Right kidney (tissue), 9 donors: ENCODE results near the gene PCSK4.
"Not testable (repeated sequence)": the region's sequence is repeated elsewhere in the genome, so short reads cannot be mapped to it uniquely, and the experiment has no call there.

Experiments
- DNase-seq: peaks from one replicate; pipeline ENCODE4 v3.0.0-alpha.2; 2016
- long read RNA-seq, 8 donors: transcript quantifications; one replicate each; lab custom pipeline, GENCODE V29; 2026

PCSK4 gene
- long read RNA-seq, donor 1: 0 reads
- long read RNA-seq, donor 2: 0 reads
- long read RNA-seq, donor 3, partial matches to known transcripts: 0 of 1 reads
- long read RNA-seq, donor 3, other reads (novel, unspliced or antisense): 0 of 1 reads
- long read RNA-seq, donor 4, partial matches to known transcripts: 0 of 1 reads
- long read RNA-seq, donor 4, other reads (novel, unspliced or antisense): 0 of 1 reads
- long read RNA-seq, donor 5: 0 reads
- long read RNA-seq, donor 6: 0 reads
- long read RNA-seq, donor 7: 0 reads
- long read RNA-seq, donor 8: 0 reads

DNA sequence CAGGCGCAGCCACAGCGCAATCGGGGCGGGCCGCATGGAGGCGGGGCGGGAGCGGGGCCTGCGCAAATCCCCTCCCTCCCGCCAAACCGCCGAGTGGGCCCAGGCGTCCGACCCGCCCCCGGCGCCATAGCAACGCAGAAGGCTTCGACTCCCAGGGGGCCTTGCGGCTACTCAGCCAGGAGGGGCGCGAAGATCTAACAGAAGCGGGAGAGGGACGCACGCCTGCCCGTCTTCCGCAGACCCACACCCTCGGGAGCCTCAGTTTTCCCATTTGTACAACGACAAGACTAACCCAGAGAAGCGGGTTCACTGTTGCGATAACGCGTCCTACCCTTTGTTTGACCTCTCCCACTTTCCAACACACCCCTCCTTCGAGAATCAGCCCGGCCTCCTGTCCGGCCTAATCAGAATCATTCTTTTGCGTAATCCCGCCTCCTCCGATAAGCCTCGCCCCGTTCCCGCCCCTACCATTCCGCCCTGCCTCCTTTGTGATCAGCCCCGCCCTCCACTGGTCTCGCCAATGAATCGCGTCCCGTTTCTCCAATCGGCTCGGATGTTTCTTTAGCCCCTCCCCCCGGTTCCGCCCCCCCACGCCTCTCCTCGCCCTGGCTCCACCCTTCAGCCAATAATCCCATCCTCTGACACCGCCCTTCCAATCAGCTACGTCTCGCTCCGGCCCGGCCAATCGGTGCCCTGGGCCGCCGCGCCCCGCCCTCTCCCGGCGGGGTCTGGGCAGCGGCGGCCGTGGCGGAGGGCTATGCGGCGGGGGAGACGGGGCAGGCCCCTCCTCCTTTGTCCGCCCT, at the start of gene PCSK4:
PCSK4 (minus strand) TSS at position 40 of the 803 bp plus-strand sequence; CDS start at position 36, 4 bp downstream.
- peak; percentile 99 for DNase-seq

DNA sequence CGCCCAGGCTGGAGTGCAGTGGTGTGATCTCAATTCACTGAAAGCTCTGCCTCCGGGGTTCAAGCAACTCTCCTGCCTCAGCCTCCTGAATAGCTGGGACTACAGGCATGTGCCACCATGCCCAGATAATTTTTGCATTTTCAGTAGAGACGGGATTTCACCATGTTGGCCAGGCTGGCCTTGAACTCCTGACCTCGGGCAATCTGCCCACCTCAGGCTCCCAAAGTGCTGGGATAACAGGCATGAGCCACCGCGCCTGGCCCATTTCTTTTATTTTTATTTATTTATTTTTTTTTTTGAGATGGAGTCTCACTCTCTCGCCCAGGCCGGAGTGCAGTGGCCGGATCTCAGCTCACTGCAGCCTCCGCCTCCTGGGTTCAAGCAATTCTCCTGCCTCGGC, 49.6 kb upstream of the PCSK4 start:
- not testable (repeated sequence) for DNase-seq

DNA sequence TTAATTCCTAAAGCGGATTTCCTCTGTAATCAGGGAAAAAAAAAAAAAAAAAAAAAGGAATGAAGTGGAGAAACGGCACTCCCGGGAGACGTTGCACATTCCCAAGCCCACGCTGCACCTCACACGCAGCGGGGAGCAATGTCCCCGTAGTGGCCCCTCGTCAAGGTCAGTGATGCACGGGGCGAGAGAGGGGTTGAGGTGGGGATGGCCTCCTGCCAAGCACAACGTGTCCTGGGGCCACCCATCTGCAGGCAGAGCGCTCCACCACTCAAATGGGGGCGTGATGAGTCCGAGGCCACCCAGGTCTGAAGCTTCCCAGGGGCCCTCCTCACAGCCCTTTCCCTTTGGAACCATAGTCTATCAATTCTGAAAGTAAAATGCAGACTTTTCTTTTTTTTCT, 48.8 kb upstream of the PCSK4 start:
- DNase-seq: no peak

DNA sequence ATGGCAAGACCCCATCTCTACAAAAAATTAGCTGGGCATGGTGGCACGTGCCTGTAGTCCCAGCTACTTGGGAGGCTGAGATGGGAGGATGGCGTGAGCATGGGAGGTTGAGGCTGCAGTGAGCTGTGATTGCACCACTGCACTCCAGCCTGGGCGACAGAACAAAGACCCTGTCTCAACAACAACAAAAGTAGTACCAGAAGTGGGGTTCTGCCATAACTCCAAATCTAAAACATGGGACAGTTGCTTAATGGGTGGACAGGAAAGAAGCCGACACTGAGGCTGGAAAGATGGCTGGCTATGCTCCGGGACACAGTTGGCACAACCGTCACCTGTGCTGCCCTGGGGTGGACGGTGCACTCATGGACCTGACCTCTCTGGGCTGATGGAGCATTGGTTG, 45.5 kb upstream of the PCSK4 start:
- not testable (repeated sequence) for DNase-seq

DNA sequence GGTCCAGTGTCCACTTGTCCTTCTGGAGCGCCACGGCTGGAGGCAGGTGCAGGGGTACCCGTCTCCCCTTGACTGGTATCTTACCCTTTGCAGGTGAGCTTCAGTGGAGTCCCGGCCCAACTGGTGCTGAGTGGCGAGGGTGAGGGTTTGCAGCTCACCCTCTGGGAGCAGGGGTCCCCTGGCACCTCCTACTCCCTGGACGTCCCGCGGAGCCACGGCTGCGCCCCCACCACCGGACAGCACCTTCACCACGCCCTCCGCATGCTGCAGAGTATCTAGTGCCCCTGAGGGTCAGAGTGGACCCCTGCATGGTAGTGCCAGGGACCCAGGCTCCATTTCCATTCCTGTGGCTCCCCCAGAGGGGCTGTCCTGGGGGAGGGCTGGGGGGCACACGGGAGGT, 44.8 kb upstream of the PCSK4 start:
- no peak for DNase-seq

DNA sequence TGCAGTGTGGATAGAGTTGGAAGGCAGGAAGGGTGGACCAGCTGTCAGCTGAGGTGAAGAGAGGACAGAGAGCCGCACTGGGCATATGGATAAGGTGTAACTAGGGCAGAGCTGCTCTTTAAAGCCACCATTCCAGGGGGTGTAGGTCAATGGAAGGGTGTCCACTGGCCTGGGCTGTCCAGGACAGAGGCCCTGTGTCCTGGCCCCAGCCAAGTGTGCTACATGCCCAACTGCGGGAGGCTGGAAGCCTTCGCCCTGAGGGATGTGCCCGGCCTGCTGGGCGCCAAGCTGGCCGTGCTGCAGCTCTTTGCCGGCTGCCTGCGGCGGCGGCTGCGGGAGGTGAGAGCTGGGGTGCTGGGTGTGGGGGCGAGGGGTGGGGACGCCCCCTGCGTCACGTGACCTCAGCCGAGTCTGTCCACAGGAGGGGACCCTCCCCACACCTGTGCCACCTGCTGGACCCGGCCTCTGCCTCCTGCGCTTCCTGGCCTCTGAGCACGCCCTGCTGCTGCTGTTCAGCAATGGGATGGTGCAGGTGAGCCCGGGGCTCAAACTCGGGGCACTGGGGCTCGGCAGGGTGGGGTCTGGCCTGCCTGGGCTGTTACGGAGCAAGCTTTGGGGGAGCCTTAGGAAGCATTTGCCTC, 43.5 kb upstream of the PCSK4 start:
- no peak for DNase-seq

DNA sequence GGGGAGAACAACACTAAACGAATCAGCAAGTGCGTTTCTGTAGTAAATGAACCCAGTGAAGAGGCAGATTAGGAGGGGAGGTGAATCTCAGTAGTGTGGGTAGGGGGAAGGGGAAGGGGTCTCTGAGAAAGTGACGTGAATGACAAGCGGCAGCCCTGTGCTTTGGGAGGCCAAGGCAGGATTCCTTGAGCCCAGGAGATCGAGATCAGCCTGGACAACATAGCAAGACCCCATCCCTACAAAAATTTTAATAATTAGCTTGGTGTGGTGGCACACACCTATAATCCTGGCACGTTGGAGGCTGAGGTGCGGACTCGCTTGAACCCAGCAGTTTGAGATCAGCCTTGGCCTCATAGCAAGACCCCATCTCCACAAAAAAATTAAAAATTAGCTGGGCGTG, 41.9 kb upstream of the PCSK4 start:
- DNase-seq: no peak

DNA sequence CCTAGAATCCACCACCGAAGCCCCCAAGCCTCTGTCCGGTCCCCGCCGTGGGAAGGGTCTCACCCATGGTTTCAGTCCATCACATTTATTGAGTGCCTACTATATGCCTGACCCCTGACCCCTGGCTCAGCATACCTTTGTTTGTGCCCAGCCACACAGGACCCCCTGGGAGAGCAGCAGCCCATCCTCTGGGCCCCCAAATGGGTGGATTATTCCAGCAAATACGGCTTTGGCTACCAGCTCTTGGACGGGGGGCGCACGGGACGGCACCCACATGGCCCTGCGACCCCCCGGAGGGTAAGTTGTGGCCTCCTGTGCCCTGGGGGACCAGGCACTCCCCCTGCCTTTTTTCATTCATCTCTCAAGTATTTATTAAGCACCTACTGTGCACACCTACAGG, 41.4 kb upstream of the PCSK4 start:
- no peak for DNase-seq

DNA sequence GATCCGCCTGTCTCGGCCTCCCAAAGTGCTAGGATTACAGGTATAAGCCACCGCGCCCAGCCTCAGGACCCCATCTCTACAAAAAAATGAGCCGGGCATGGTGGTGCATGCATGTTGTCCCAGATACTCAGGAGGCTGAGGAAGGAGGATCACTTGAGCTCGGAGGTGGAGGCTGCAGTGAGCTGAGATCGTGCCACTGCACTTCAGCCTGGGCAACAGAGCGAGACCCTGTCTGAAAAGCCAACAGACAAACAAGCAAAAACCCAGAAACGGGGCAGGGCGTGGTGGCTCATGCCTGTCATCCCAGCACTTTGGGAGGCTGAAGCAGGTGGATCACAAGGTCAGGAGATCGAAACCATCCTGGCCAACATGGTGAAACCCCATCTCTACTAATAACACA, 40.7 kb upstream of the PCSK4 start:
- not testable (repeated sequence) for DNase-seq

DNA sequence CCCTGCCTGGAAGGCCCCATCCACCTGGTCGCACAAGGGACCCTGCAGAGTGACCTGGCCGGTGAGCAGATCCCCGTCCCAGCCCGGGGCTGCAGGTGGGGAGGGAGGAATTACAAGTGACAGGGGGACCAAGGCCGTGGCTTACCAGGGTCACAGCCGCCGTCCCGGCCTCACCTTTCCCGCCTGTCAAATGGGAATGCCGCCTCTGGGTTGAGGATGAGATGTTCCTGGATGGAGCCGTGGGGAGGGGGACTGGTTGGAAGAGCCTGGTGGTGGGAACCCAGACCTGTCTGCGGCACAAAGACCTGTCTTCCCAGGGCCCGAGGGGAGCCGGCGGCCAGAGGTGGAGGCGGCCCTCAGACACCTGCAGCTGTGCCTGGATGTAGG, 39.3 kb upstream of the PCSK4 start:
- no peak for DNase-seq

DNA sequence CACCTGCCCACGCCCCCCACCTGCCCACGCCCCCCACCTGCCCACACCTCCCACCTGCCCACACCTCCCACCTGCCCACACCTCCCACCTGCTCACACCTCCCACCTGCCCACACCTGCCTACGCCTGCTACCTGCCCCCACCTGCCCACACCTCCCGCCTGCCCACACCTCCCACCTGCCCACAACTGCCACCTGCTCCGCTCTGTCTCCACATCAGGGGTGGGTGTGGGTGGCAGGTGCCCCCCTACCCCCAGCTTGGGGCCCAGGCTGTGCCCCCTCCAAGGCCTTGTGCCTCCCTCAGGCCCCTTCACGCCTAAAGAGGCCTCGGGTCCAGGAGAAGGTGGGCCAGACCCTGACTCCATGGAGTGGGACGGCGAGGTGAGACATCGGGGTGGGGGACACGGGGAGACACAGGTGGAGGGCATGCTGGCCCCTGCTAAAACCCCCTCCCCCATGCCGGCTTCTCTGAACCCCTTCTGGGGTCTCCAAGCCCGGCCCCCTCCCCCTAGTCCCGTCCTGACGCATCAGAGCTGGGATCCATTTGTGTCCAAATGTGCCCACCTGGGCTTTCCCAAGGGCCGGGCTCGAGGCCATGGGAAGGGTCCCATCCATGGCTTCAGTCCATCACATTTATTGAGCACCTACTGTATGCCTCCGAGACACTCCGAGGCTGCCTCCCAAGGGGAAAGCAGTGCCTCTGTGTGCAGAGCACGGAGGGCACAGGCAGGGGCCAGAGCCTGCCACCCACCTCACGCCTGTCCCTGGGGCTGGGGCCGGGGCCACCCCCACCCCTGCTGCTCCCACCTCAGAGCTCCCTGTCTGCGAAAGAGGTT, 38.7 kb upstream of the PCSK4 start:
- no peak for DNase-seq

DNA sequence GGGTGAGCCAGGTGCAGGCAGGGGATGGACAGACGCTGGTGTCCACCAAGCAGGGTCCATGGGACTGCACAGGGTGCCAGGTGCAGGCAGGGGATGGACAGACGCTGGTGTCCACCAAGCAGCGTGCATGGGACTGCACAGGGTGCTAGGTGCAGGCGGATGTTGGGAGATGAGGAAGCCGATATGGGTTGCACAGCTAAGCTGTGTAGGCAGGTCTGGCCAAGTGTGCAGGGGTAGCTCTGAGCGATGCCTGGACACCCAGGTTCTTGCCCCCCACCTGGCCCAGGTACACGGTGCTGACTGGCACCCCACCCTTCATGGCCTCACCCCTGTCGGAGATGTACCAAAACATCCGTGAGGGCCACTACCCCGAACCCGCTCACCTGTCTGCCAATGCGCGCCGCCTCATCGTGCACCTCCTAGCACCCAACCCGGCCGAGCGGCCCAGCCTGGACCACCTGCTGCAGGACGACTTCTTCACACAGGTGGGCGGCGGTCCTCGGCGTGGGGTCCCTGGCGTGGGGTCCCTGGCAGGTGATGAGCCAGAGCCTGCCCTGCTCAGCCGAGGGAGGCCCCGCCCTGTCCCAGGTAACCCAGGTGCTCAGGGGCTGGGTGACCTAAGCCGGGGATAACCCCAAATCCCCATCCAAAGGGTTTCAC, 37.6 kb upstream of the PCSK4 start:
- no peak for DNase-seq

DNA sequence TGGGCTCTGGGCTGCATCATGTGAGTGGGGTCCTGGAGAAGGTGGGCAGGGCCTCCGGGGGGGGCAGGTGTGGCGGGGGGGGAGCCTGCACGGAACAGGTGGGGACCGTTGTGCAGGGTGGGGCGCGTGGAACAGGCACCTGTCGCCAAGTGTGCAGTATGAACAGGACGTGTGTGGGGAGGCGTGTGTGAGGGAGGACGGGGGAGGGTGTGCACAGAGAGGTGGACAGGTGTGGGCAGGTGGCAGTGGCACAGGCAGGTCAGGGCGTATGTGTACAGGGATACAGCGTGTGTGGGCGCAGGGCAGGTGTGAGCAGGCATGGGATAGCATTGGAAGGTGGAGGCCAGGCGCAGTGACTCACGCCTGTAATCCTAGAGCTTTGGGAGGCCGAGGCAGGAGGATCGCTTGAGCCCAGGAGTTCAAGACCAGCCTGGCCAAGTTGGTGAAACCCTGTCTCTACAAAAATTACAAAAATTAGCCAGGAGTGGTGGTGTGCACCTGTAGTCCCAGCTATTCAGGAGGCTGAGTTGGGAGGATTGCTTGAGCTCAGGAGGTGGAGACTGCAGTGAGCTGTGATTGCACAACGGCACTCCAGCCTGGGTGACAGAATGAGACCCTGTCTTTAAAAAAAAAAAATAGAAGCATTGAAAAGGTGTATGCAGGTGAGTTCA, 37.0 kb upstream of the PCSK4 start:
- no peak for DNase-seq

DNA sequence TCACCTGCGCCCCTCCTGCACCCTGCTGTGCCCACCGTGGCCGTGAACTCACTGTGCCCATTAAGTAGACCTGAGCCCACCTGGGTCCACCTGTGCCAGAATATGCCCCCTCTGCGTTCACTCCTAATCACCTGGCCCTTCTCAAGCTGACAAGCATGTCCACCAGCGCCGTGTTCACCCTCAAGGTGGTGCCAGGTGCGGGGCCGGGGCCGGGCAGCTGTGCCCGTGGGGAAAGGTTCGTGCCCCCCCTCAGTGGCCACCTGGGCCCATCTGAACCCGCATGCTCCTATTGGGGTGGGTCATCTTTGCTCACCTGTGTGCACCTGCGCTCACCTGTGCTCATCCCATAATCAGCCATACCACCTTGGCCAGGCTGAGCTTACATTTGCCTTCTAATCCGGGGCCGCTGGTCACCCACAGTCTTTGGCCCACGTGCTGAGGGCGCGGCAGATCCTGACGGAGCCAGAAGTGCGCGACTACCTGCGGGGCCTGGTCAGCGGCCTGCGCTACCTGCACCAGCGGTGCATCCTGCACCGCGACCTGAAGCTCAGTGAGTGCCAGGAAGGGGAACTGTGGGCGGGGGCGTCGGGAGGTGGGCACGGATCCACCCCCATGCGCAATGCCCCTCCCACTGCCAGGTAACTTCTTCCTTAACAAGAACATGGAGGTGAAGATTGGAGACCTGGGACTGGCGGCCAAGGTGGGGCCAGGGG, 36.1 kb upstream of the PCSK4 start:
- DNase-seq: no peak

DNA sequence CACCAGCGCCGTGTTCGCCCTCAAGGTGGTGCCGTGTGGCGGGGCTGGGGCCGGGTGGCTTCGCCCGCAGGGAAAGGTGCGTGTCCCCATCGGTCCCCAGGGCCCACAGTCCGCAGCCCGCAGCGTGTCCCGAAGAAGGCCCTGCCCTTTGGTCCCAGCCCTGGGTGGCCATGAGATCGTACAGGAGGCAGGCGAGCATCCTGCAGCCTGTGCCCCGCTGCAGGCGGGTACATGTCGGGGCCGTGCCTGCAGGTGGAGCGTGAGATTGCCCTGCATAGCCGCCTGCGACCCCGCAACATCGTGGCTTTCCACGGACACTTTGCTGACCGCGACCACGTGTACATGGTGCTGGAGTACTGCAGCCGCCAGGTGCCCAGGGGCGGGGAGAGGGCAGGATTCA, 35.2 kb upstream of the PCSK4 start:
- no peak for DNase-seq

DNA sequence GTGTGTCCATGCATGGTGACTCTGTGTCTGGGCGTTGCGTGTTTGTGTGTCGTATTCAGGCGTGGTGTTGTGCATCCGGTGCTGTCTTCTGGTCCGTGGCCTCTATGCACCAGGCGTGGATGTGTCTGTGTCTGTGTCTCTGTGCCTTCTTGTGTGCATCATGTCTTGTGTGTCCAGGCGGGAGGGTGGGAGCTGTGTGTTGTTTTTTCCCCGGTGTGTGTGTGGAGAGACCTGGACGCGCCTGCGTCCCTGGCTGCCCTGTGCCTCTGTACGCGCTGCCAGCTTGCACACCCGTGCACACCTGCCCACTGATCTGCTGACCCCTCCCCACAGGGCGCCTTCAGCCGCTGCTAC, 34.8 kb upstream of the PCSK4 start:
- no peak for DNase-seq

DNA sequence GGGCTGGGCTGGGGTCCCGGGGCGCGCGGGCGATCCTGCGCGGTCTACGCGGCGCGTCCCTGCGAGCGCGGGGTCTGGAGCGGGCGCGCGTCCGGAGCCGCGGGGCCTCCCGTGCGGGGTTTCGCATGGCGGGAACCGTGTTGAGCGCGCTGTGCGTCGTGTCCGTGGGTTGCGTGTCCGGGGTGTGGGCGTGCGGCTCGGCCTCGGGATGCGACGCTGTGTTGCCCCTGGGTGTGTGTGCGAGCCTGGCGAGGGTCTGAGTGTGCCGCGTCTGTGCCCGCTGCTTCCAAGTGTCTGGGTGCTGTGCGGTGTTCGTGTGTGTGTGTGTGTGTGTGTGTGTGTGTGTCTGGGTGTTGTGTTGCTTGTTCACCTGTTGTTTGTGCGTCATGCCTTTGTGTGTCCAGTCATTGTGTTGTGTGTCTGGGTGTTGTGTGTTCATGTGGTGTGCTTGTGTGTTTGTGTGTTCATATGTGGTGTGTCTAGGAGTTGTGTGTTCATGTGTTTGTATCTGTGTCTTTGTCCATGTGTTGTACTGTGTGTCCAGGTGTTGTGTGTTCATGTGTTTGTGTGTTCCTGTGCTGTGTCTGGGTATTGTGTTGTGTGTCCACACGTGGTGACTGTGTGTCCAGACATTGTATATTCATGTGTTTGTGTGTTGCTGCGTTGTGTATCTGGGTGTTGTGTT, 34.3 kb upstream of the PCSK4 start:
- no peak for DNase-seq

DNA sequence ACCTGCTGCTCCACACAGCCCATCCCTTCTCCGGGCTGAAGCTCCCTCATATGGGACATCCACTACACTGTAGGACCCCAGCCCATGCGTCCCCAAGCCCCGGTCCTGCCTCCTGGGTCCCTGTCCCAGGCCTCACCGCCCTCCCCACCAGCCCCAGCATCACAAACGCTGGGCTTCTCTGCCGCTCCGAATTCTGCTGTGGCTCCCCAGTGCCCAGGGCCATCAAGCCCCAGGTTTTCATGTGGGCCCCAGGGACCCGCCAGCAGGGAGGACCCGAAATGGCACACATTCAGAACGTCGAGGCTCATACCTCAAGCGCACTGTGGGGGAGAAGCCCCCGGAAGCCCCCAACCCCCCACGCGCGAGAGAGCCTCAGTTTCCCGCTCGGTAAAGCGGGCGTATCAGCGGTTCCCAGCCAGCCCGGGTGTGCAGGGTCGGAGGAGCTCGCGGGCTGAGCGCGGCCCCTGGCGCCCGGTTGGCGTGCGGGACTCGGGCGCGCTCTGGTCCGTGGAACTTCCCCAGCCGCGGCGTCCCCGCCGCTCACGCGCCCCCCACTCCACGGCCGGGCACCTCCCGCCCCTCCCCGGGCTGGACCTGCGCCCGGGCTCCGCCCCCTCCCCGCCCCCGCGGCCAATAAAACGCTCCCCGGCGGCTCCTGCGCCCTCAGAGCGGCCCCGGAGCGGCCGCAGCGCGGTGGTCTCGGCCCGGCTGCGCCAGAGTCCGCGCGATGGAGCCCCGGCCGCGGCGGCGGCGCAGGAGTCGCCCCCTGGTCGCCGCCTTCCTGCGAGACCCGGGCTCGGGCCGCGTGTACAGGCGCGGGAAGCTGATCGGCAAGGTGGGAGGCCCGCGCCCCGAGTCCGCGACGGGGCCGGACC, 33.5 kb upstream of the PCSK4 start, which contains the start of gene PLK5:
PLK5 (plus strand) TSS at position 666 of the 875 bp plus-strand sequence. CDS start 2,920 bp downstream, outside the sequence.
- DNase-seq: no peak

DNA sequence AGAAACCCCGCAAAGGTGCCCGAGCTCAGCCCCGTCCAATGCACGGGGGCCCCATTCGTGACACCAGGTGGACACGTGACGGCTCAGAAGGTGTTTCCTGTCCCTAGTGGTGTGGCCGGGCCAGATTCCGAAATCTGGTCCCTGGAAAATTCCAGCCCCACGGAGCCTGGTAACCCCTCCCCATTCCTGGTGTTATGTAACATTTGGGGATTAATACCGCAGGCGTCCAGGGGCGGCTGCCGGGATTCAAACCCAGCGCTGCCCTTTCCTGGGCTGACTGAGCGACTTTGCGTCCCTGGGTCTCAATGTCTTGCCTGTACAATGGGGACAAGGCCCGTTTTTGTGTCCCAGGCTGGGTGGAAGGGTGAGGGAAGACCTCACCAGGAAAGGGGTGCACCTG, 32.7 kb upstream of the PCSK4 start:
- no peak for DNase-seq
